IMR-90 (cell line): ENCODE data around the gene SMARCD1. TPM values are rescaled to one million over a fixed set of nuclear protein-coding genes. Genes with fewer than 3 reads are reported as not detected.

Experiments
- ATAC-seq: fragments of 200-7000 bp; cut with Tn5 transposase; 2 replicates; pipeline ENCODE4 v1.9.1; 2020; ENCODE audit warnings: low read depth, mild to moderate bottlenecking, moderate library complexity
- BruUV-seq: library from RNA; stranded (reverse); fragments of 400-500 nt; replicated peaks from 2 replicates; lab custom pipeline; 2021; lab: Mats Ljungman, UMichigan
- CTCF ChIA-PET: fragments of 300-600 bp; formaldehyde crosslinking; extraction: SDS; loops from one replicate; lab custom pipeline; 2021; ENCODE audit warnings: antibody characterized with exemption; lab: Yijun Ruan, JAX
- POLR2A ChIA-PET: fragments of 300-600 bp; sonication (Branson Sonifier 250); formaldehyde crosslinking; loops from one replicate; lab custom pipeline; 2022; ENCODE audit warnings: antibody characterized with exemption; ENCODE audit not compliant: unreplicated experiment; lab: Charles Lee
- DNase-seq: peaks from one replicate; pipeline ENCODE4 v3.0.0; 2013
- H2AFZ ChIP-seq: replicated peaks from 2 replicates; pipeline ENCODE3; 2013; ENCODE audit warnings: low read length, mild to moderate bottlenecking; ENCODE audit not compliant: poor library complexity
- H2AK5ac ChIP-seq: 2 replicates; pipeline ENCODE4 v1.6.1; 2013; ENCODE audit warnings: low read depth, low read length, inconsistent platforms
- H2AK9ac ChIP-seq: replicated peaks from 2 replicates; pipeline ENCODE3; 2013; ENCODE audit warnings: mild to moderate bottlenecking, low read depth, low read length, moderate library complexity; ENCODE audit not compliant: poor library complexity
- H2BK120ac ChIP-seq: 2 replicates; pipeline ENCODE4 v1.6.1; 2013; ENCODE audit warnings: low read depth, low read length, inconsistent platforms
- H2BK15ac ChIP-seq: 3 replicates; pipeline ENCODE4 v1.6.1; 2013; ENCODE audit warnings: low read depth, low read length, inconsistent platforms
- H2BK20ac ChIP-seq: 2 replicates; pipeline ENCODE4 v1.6.1; 2013; ENCODE audit warnings: low read depth, mild to moderate bottlenecking, inconsistent platforms, low read length, moderate library complexity
- H2BK5ac ChIP-seq: 2 replicates; pipeline ENCODE4 v1.6.1; 2013; ENCODE audit warnings: mild to moderate bottlenecking, low read depth, low read length, inconsistent platforms; ENCODE audit not compliant: poor library complexity, severe bottlenecking
- H3K14ac ChIP-seq: replicated peaks from 2 replicates; pipeline ENCODE4 v1.6.1; 2013; ENCODE audit warnings: low read depth, low read length, inconsistent platforms
- H3K18ac ChIP-seq: 2 replicates; pipeline ENCODE4 v1.6.1; 2013; ENCODE audit warnings: low read depth, low read length, control low read depth
- H3K23ac ChIP-seq: 2 replicates; pipeline ENCODE4 v1.6.1; 2013; ENCODE audit warnings: low read depth, low read length, inconsistent platforms
- H3K27ac ChIP-seq: 2 replicates; pipeline ENCODE4 v1.5.1; 2013; ENCODE audit warnings: mild to moderate bottlenecking, control low read depth, low read length; ENCODE audit not compliant: insufficient read depth
- H3K27me3 ChIP-seq: 2 replicates; pipeline ENCODE4 v1.6.1; 2013; ENCODE audit warnings: low read length; ENCODE audit not compliant: control insufficient read depth, insufficient read depth
- H3K36me3 ChIP-seq: 2 replicates; pipeline ENCODE4 v1.6.1; 2013; ENCODE audit warnings: low read length, mixed read lengths; ENCODE audit not compliant: control insufficient read depth, insufficient read depth
- H3K4ac ChIP-seq: 2 replicates; pipeline ENCODE4 v1.6.1; 2013; ENCODE audit warnings: low read depth, low read length, inconsistent platforms
- H3K4me1 ChIP-seq: 2 replicates; pipeline ENCODE4 v1.6.1; 2013; ENCODE audit warnings: low read length, mixed read lengths; ENCODE audit not compliant: control insufficient read depth, insufficient read depth
- H3K4me2 ChIP-seq: 2 replicates; pipeline ENCODE4 v1.6.1; 2013; ENCODE audit warnings: low read depth, mild to moderate bottlenecking, control low read depth, low read length, moderate library complexity
- H3K4me3 ChIP-seq: 2 replicates; pipeline ENCODE4 v1.5.1; 2013; ENCODE audit warnings: low read depth, mild to moderate bottlenecking, control low read depth, low read length, moderate library complexity; ENCODE audit not compliant: insufficient read depth
- H3K56ac ChIP-seq: 2 replicates; pipeline ENCODE4 v1.6.1; 2013; ENCODE audit warnings: low read length, inconsistent platforms; ENCODE audit not compliant: insufficient read depth; ENCODE audit errors: extremely low read depth
- H3K79me1 ChIP-seq, 2 experiments: 2 replicates each; pipeline ENCODE4 v1.6.1; 2013; ENCODE audit warnings: low read length in 2 of 2, inconsistent platforms in 1 of 2, low read depth in 1 of 2
- H3K9ac ChIP-seq: 2 replicates; pipeline ENCODE4 v1.6.1; 2013; ENCODE audit warnings: low read depth, low read length, control low read depth
- H3K9me1 ChIP-seq: 2 replicates; pipeline ENCODE4 v1.6.1; 2013; ENCODE audit warnings: low read length, inconsistent platforms; ENCODE audit not compliant: insufficient read depth
- H3K9me3 ChIP-seq: 2 replicates; pipeline ENCODE4 v1.6.1; 2013; ENCODE audit warnings: low read length; ENCODE audit not compliant: control insufficient read depth, insufficient read depth
- H4K20me1 ChIP-seq: 2 replicates; pipeline ENCODE4 v1.6.1; 2013; ENCODE audit warnings: low read length, inconsistent platforms; ENCODE audit not compliant: insufficient read depth
- H4K5ac ChIP-seq: 2 replicates; pipeline ENCODE4 v1.6.1; 2013; ENCODE audit warnings: mild to moderate bottlenecking, low read depth, low read length, control low read depth
- H4K8ac ChIP-seq, 2 experiments: 2 replicates each; pipeline ENCODE4 v1.6.1; 2013; ENCODE audit warnings: low read depth in 2 of 2, low read length in 2 of 2, control low read depth in 1 of 2, inconsistent platforms in 1 of 2
- H4K91ac ChIP-seq: 2 replicates; pipeline ENCODE4 v1.6.1; 2013; ENCODE audit warnings: low read depth, low read length, inconsistent platforms; ENCODE audit not compliant: insufficient read depth
- CEBPB ChIP-seq: IDR thresholded peaks from 2 replicates; pipeline ENCODE4 v1.6.1; 2012; ENCODE audit warnings: low read depth, low read length, improper control_type of control experiment
- CHD1 ChIP-seq: IDR thresholded peaks from 2 replicates; pipeline ENCODE4 v1.6.1; 2012; ENCODE audit warnings: low read depth, low read length, improper control_type of control experiment
- FOS ChIP-seq: fragments of 150-350 bp; IDR thresholded peaks from 2 replicates; pipeline ENCODE4 v1.6.1; 2016; ENCODE audit warnings: low read depth, low read length
- MAFK ChIP-seq: IDR thresholded peaks from 2 replicates; pipeline ENCODE4 v1.6.1; 2012; ENCODE audit warnings: low read depth, low read length, improper control_type of control experiment
- MXI1 ChIP-seq: IDR thresholded peaks from 2 replicates; pipeline ENCODE4 v1.6.1; 2012; ENCODE audit warnings: low read depth, mild to moderate bottlenecking, low read length, moderate library complexity, borderline replicate concordance
- RCOR1 ChIP-seq: IDR thresholded peaks from 2 replicates; pipeline ENCODE4 v1.6.1; 2012; ENCODE audit warnings: mild to moderate bottlenecking, low read length, improper control_type of control experiment; ENCODE audit not compliant: insufficient replicate concordance
- SMC3 ChIP-seq: fragments of 150-350 bp; IDR thresholded peaks from 2 replicates; pipeline ENCODE4 v1.6.1; 2016; ENCODE audit warnings: low read depth, mild to moderate bottlenecking, antibody characterized with exemption, low read length, moderate library complexity
- WGBS, 2 experiments: methylation state at CpG; one replicate each; pipeline versions ENCODE4 v1.1.5 to v1.1.7; 2013; ENCODE audit warnings: missing lambda C conversion rate in 2 of 2; ENCODE audit not compliant: insufficient read length in 1 of 2; ENCODE audit errors: extremely low coverage in 2 of 2; 5-methylcytosine and 5-hydroxymethylcytosine counted together
- dilution Hi-C: fragments of 300-500 bp; cut with HindIII; formaldehyde crosslinking; loops from one replicate; pipeline ENCODE4 v1.14.3; 2018; ENCODE audit warnings: low sequenced_read_pairs; ENCODE audit not compliant: unreplicated experiment
- in situ Hi-C: fragments of 300-500 bp; cut with MboI; formaldehyde crosslinking; loops from 3 replicates; pipeline ENCODE4 v1.14.3; 2019; ENCODE audit warnings: low sequenced_read_pairs, inconsistent platforms, mixed read lengths
- intact Hi-C: fragments of 100-400 bp; cut with micrococcal nuclease; formaldehyde crosslinking; loops from 2 replicates; pipeline ENCODE4 v1.10.0; 2022
- polyA plus RNA-seq, 3 experiments: library from polyadenylated mRNA; depleted of rRNA; stranded (reverse); fragments of >200 nt; gene quantifications; 2 replicates each; pipeline ENCODE4 v1.2.3, GENCODE V29; 2012; ENCODE audit warnings: low replicate concordance in 1 of 3
- total RNA-seq: library from RNA; depleted of rRNA; stranded (reverse); fragments of >200 nt; gene quantifications from 2 replicates; pipeline ENCODE4 v1.2.3, GENCODE V29; 2012
- TF ChIP-seq, protein P1 (sequence below): fragments of 150-350 bp; IDR thresholded peaks from 2 replicates; pipeline ENCODE4 v1.6.1; 2017; ENCODE audit warnings: mild to moderate bottlenecking, antibody characterized with exemption, low read length, low read depth
- TF ChIP-seq, protein P2 (sequence below): fragments of 150-350 bp; IDR thresholded peaks from 2 replicates; pipeline ENCODE4 v1.6.1; 2016; ENCODE audit warnings: low read depth, mild to moderate bottlenecking, low read length, moderate library complexity, borderline replicate concordance
- TF ChIP-seq, protein P3 (sequence below): conservative IDR thresholded peaks from 2 replicates; pipeline ENCODE4 v1.5.1; 2012; ENCODE audit warnings: mild to moderate bottlenecking, low read depth, low read length, improper control_type of control experiment

SMARCD1 gene
- total and polyA plus RNA-seq, 2 of the 4 experiments (the other 2 are of a cell fraction), result 28.1 to 47.9 TPM

DNA sequence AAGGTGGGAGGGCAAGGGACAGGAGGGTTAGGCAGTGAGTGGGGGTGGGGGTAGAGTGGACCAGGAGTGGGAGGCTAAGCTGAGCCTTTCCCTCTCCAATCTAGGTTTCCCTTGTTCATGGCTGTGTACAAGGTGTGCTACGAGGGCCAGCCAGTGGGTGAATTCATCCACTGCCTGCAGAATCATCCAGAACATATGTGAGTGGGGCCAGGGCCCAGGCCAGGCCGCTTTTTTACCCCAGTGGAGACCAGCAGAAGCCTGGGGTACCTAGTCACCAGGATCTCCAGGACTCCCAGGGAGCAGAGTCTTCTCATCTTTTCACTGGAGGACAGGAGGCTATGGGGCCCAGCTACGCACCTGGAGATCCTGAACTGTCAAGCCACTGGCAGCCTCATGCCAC is 24.2 kb downstream of the SMARCD1 start:
- no peak overlapping the region for H3K56ac ChIP-seq
- no peak overlapping the region for H4K8ac ChIP-seq
- peaks cover 6 to 19% of the 10 kb centered on the region in 2 experiments; a peak in 3 of 4 replicates for H3K79me1 ChIP-seq
- peaks cover 4% of the 10 kb centered on the region for H3K9me1 ChIP-seq
- H3K27me3 ChIP-seq, result peaks cover 4% of the 10 kb centered on the region; the same call in 1 of the 2 replicates
- H2AK5ac ChIP-seq, result no peak overlapping the region
- WGBS, 2 experiments, result 60% methylated on average over 1 of the region's 3 CpGs; no CpG with 5 or more reads in 1 of the 2 experiments
- in situ Hi-C loops (no loop called here), intact Hi-C loops (no loop called here), dilution Hi-C loops (no loop called here)
- H4K91ac ChIP-seq, result no peak overlapping the region
- H2AK9ac ChIP-seq, result no peak overlapping the region
- no peak overlapping the region for H3K4me2 ChIP-seq
- no peak for TF ChIP-seq MXI1
- TF ChIP-seq FOS, result no peak
- TF ChIP-seq, protein P1, sequence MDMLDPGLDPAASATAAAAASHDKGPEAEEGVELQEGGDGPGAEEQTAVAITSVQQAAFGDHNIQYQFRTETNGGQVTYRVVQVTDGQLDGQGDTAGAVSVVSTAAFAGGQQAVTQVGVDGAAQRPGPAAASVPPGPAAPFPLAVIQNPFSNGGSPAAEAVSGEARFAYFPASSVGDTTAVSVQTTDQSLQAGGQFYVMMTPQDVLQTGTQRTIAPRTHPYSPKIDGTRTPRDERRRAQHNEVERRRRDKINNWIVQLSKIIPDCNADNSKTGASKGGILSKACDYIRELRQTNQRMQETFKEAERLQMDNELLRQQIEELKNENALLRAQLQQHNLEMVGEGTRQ, result no peak
- TF ChIP-seq, protein P2, sequence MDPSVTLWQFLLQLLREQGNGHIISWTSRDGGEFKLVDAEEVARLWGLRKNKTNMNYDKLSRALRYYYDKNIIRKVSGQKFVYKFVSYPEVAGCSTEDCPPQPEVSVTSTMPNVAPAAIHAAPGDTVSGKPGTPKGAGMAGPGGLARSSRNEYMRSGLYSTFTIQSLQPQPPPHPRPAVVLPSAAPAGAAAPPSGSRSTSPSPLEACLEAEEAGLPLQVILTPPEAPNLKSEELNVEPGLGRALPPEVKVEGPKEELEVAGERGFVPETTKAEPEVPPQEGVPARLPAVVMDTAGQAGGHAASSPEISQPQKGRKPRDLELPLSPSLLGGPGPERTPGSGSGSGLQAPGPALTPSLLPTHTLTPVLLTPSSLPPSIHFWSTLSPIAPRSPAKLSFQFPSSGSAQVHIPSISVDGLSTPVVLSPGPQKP, result no peak
- TF ChIP-seq RCOR1, result no peak
- TF ChIP-seq SMC3, result no peak
- TF ChIP-seq, protein P3, sequence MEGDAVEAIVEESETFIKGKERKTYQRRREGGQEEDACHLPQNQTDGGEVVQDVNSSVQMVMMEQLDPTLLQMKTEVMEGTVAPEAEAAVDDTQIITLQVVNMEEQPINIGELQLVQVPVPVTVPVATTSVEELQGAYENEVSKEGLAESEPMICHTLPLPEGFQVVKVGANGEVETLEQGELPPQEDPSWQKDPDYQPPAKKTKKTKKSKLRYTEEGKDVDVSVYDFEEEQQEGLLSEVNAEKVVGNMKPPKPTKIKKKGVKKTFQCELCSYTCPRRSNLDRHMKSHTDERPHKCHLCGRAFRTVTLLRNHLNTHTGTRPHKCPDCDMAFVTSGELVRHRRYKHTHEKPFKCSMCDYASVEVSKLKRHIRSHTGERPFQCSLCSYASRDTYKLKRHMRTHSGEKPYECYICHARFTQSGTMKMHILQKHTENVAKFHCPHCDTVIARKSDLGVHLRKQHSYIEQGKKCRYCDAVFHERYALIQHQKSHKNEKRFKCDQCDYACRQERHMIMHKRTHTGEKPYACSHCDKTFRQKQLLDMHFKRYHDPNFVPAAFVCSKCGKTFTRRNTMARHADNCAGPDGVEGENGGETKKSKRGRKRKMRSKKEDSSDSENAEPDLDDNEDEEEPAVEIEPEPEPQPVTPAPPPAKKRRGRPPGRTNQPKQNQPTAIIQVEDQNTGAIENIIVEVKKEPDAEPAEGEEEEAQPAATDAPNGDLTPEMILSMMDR, result no peak
- no peak for TF ChIP-seq CEBPB
- TF ChIP-seq CHD1, result no peak
- TF ChIP-seq MAFK, result no peak
- no TSS peak for BruUV-seq
- no peak overlapping the region for H3K18ac ChIP-seq
- ChIA-PET CTCF (no interaction called here), POLR2A (no interaction called here)
- no peak overlapping the region for H2BK15ac ChIP-seq
- H3K27ac ChIP-seq, result no peak overlapping the region
- no peak overlapping the region for H3K4me3 ChIP-seq
- H2BK20ac ChIP-seq, result no peak overlapping the region
- no peak overlapping the region for H3K4ac ChIP-seq
- ATAC-seq (no peak), DNase-seq (no peak)
- H3K4me1 ChIP-seq, result peaks cover 13% of the 10 kb centered on the region
- no peak overlapping the region for H2BK5ac ChIP-seq
- H3K36me3 ChIP-seq, result no peaks in the 10 kb centered on the region
- H2AFZ ChIP-seq, result peak overlapping the region; percentile 99
- no peak overlapping the region for H3K23ac ChIP-seq
- H3K9me3 ChIP-seq, result no peaks in the 10 kb centered on the region
- H4K20me1 ChIP-seq, result 0 out of 2 replicates have a peak, but pooled peaks cover 4% of the 10 kb centered on the region
- no peak overlapping the region for H4K5ac ChIP-seq
- H2BK120ac ChIP-seq, result no peak overlapping the region
- no peak overlapping the region for H3K14ac ChIP-seq
- H3K9ac ChIP-seq, result no peak overlapping the region
